ENCODE results near the gene CTNNA2. TPM values are rescaled to one million over a fixed set of nuclear protein-coding genes. Genes with fewer than 3 reads are reported as not detected.

Gene CTNNA2
- polyA plus RNA-seq, 1 of the 3 experiments (the other 2 are of a cell fraction): 0.30 TPM

DNA sequence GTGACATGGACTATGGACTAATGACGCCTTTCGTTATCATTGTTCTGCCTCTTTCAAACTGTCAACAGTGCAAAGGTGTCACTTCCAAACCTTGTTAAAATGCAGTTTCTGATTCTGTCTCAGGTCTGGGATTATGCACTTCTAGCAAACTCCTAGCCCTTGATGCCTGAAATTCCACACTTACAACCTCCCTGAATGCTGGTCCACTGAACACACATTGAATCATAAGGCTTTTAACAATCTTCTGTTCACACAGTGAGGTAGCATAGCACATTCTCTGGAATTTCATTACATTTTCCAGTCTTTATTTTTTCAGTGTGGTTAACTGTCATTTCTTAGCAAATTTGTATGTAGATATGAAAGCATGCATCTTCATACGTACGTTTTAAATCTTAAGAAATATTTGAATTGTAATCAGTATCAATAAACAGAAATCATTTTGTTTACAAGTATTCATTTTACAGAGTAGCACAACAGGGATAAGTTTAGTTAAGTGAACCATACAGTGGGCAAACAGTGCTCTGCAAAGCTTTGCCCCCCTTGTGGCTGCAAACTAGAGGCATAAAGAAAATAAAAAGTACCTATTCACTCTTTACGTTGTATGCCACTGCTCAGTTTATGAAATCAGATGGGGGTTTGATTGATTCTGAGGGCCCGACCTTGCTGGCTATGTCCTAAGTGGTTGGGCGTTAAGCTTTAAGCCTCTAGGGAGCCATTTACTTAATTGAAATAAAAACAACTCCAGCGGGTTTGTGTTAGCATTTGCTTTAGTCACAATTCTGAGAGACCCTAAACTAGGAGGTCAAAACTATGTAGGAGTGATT is 540.9 kb downstream of the CTNNA2 start (continued):
- TF ChIP-seq, protein P1, sequence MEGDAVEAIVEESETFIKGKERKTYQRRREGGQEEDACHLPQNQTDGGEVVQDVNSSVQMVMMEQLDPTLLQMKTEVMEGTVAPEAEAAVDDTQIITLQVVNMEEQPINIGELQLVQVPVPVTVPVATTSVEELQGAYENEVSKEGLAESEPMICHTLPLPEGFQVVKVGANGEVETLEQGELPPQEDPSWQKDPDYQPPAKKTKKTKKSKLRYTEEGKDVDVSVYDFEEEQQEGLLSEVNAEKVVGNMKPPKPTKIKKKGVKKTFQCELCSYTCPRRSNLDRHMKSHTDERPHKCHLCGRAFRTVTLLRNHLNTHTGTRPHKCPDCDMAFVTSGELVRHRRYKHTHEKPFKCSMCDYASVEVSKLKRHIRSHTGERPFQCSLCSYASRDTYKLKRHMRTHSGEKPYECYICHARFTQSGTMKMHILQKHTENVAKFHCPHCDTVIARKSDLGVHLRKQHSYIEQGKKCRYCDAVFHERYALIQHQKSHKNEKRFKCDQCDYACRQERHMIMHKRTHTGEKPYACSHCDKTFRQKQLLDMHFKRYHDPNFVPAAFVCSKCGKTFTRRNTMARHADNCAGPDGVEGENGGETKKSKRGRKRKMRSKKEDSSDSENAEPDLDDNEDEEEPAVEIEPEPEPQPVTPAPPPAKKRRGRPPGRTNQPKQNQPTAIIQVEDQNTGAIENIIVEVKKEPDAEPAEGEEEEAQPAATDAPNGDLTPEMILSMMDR (IDR thresholded peaks at IDR 0.05): no peak
- TF ChIP-seq FOXJ3 (CRISPR knock-in tag; IDR thresholded peaks at IDR 0.05): no peak
- TF ChIP-seq POLR2AphosphoS5 (IDR thresholded peaks at IDR 0.05; ENCODE audit: low read depth, low read length): no peak
- TF ChIP-seq, protein P2, sequence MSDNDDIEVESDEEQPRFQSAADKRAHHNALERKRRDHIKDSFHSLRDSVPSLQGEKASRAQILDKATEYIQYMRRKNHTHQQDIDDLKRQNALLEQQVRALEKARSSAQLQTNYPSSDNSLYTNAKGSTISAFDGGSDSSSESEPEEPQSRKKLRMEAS (IDR thresholded peaks at IDR 0.05; ENCODE audit: low read depth): no peak
- TF ChIP-seq RFX5 (IDR thresholded peaks at IDR 0.05; ENCODE audit: low read length): no peak
- no peak for TF ChIP-seq MXI1 (IDR thresholded peaks at IDR 0.05; ENCODE audit: low read depth, low read length)
- TF ChIP-seq MEF2A (IDR thresholded peaks at IDR 0.05; ENCODE audit: borderline replicate concordance, low read depth): no peak

DNA sequence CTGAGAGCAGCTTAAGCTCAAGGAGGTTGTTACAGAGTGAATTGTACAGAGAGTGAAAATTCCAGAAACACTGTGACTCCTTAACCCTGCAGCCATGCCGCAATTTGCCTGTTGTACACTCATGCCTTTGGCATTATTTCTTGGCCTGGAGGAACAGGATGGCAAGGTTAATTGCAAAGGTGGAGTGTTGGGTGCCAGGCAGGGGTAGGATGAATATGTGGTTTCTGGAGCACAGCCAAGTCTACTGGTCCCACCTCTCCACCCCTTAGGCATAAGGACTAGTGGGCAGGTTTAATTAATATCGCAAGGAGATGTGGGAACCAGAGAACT is 541.5 kb downstream of the CTNNA2 start:
- no peaks in the 10 kb centered on the region for H3K36me3 ChIP-seq (replicated peaks in 1 of 2; ENCODE audit: control insufficient read depth in 1 of 2, insufficient read depth in 2 of 2, low read length in 1 of 2)
- WGBS (ENCODE audit: low lambda C conversion rate): 61% methylated on average over 2 of the region's 2 CpGs
- peaks cover 0 to 23% of the 10 kb centered on the region in 2 experiments; a peak in 3 of 4 replicates for H3K4me1 ChIP-seq (ENCODE audit: control insufficient read depth in 1 of 2, insufficient read depth in 2 of 2, low read depth in 1 of 2, low read length in 1 of 2)
- no peaks in the 10 kb centered on the region for H3F3A ChIP-seq (replicated peaks; ENCODE audit: insufficient read depth)
- CTCF ChIA-PET: interaction anchor here (1.1 to 2.9 kb wide), 3 partner anchors 18 to 118 kb away, joined by 3 to 13 read pairs (median 5); no protein-coding TSS in a partner anchor
- H2AFZ ChIP-seq (ENCODE audit: low read depth): no peak overlapping the region
- no peaks in the 10 kb centered on the region for H4K20me1 ChIP-seq (ENCODE audit: insufficient read depth)
- no peak overlapping the region; a peak in 1 of 4 replicates for H3K27ac ChIP-seq (ENCODE audit: low read depth in 2 of 2, low read length in 1 of 2)
- POLR2A ChIA-PET: no interaction called here
- no peaks in the 10 kb centered on the region for H3K9me3 ChIP-seq
- no peak overlapping the region for H3K4me3 ChIP-seq (ENCODE audit: low read depth in 2 of 2, low read length in 1 of 2)
- DNase-seq: no peak
- H3K27me3 ChIP-seq (ENCODE audit: insufficient read depth): no peaks in the 10 kb centered on the region; the same call in 1 of the 2 replicates
- no peaks in the 10 kb centered on the region for H3K9me2 ChIP-seq
- no peak overlapping the region for H3K9ac ChIP-seq
- H3K79me2 ChIP-seq (ENCODE audit: insufficient read depth): no peaks in the 10 kb centered on the region
- TF ChIP-seq JUND (IDR thresholded peaks at IDR 0.05) (no peak), FOSL2 (IDR thresholded peaks at IDR 0.05; ENCODE audit: borderline replicate concordance, low read depth) (no peak), GATA2 (CRISPR knock-in tag; IDR thresholded peaks at IDR 0.05) (no peak), YY1 (IDR thresholded peaks at IDR 0.05; ENCODE audit: low read depth) (no peak), NFIC (IDR thresholded peaks at IDR 0.05; ENCODE audit: borderline replicate concordance) (no peak)
- TF ChIP-seq, protein P3, sequence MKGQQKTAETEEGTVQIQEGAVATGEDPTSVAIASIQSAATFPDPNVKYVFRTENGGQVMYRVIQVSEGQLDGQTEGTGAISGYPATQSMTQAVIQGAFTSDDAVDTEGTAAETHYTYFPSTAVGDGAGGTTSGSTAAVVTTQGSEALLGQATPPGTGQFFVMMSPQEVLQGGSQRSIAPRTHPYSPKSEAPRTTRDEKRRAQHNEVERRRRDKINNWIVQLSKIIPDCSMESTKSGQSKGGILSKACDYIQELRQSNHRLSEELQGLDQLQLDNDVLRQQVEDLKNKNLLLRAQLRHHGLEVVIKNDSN (IDR thresholded peaks at IDR 0.05; ENCODE audit: borderline replicate concordance, low read depth): no peak
- no peak overlapping the region for H3K4me2 ChIP-seq

All from SK-N-SH (cell line).